HCT116 (cell line): ENCODE results near the gene GSN. TPM values are rescaled to one million over a fixed set of nuclear protein-coding genes. Genes with fewer than 3 reads are reported as not detected.

Experiments
- ATAC-seq: fragments of 200-7000 bp; cut with Tn5 transposase; 2 replicates; pipeline ENCODE4 v1.9.1; 2020; ENCODE audit warnings: mild to moderate bottlenecking, moderate library complexity
- BruUV-seq: library from RNA; stranded (reverse); fragments of 400-500 nt; replicated peaks from 2 replicates; lab custom pipeline; 2021; lab: Mats Ljungman, UMichigan
- CTCF ChIA-PET: fragments of 300-600 bp; sonication (Branson Sonifier 250); formaldehyde crosslinking; loops from one replicate; lab custom pipeline; 2021; ENCODE audit warnings: antibody characterized with exemption; lab: Charles Lee
- POLR2A ChIA-PET: fragments of 300-600, 350-600 bp; sonication (Branson Sonifier 250); formaldehyde crosslinking; loops from one replicate; lab custom pipeline; 2021; ENCODE audit warnings: antibody characterized with exemption; lab: Charles Lee
- RAD21 ChIA-PET, 2 experiments: fragments of 300-600 bp; sonication (Branson Sonifier 250); formaldehyde crosslinking; loops; one replicate each; lab custom pipeline; 2023; ENCODE audit warnings: low total read pairs in 2 of 2; ENCODE audit not compliant: uncharacterized antibody in 2 of 2, unreplicated experiment in 2 of 2, low non-redundant PET in 1 of 2; lab: Charles Lee
- DNase-seq: peaks from one replicate; pipeline ENCODE4 v3.0.0-alpha.2; 2010; ENCODE audit warnings: low read depth, low spot score
- H2AFZ ChIP-seq: fragments of 200-600 bp; shearing (Covaris generic), sonication (generic); 2 replicates; pipeline ENCODE4 v1.6.1; 2017; ENCODE audit warnings: low read depth, mixed run types, mixed read lengths, antibody characterized with exemption, low read length; ENCODE audit not compliant: poor library complexity, severe bottlenecking
- H3K27ac ChIP-seq: 2 replicates; pipeline ENCODE4 v1.5.1; 2012; ENCODE audit warnings: low read depth, low read length
- H3K27me3 ChIP-seq: fragments of 200-600 bp; sonication (generic); 2 replicates; pipeline ENCODE4 v1.6.1; 2016; ENCODE audit warnings: mixed run types, low read length, mixed read lengths; ENCODE audit not compliant: insufficient read depth
- H3K36me3 ChIP-seq, 2 experiments: fragments of 200-500 bp in 1 of 2; fragments of 200-600 bp in 1 of 2; sonication (Bioruptor generic) in 1 of 2; sonication (generic) in 1 of 2; 2 replicates each; pipeline versions ENCODE4 v1.5.1 to v1.6.1; 2014 to 2016; ENCODE audit warnings: low read length in 2 of 2, inconsistent platforms in 1 of 2, mixed read lengths in 1 of 2, mixed run types in 1 of 2; ENCODE audit not compliant: insufficient read depth in 2 of 2, control insufficient read depth in 1 of 2
- H3K4me1 ChIP-seq, 2 experiments: fragments of 200-600 bp in 1 of 2; sonication (generic) in 1 of 2; 2 replicates each; pipeline versions ENCODE4 v1.5.1 to v1.6.1; 2012 to 2017; ENCODE audit warnings: low read length in 2 of 2, inconsistent platforms in 1 of 2, mild to moderate bottlenecking in 1 of 2, mixed read lengths in 1 of 2, mixed run types in 1 of 2, moderate library complexity in 1 of 2; ENCODE audit not compliant: insufficient read depth in 2 of 2, control insufficient read depth in 1 of 2
- H3K4me2 ChIP-seq: fragments of 200-600 bp; sonication (generic); 2 replicates; pipeline ENCODE4 v1.6.1; 2017; ENCODE audit warnings: mixed run types, low read length, mixed read lengths
- H3K4me3 ChIP-seq, 2 experiments: fragments of 200-600 bp in 1 of 2; sonication (generic) in 1 of 2; replicated peaks in 1 of 2; 2 replicates each; pipeline ENCODE4 v1.5.1; 2011 to 2016; ENCODE audit warnings: low read length in 2 of 2, control low read depth in 1 of 2, low read depth in 1 of 2, mild to moderate bottlenecking in 1 of 2, mixed read lengths in 1 of 2, mixed run types in 1 of 2
- H3K79me2 ChIP-seq: fragments of 200-600 bp; sonication (generic); 2 replicates; pipeline ENCODE4 v1.6.1; 2017; ENCODE audit warnings: mild to moderate bottlenecking, mixed run types, low read length, moderate library complexity, mixed read lengths; ENCODE audit not compliant: insufficient read depth
- H3K9ac ChIP-seq: fragments of 200-600 bp; sonication (generic); 2 replicates; pipeline ENCODE4 v1.6.1; 2016; ENCODE audit warnings: low read length, mixed read lengths
- H3K9me2 ChIP-seq: fragments of 200-600 bp; sonication (generic), shearing (Covaris generic); 2 replicates; pipeline ENCODE4 v1.6.1; 2017; ENCODE audit warnings: mixed run types, mild to moderate bottlenecking, moderate library complexity; ENCODE audit not compliant: insufficient read depth
- H3K9me3 ChIP-seq, 2 experiments: fragments of 200-500 bp in 1 of 2; fragments of 200-600 bp in 1 of 2; sonication (Bioruptor generic) in 1 of 2; sonication (generic) in 1 of 2; 2 replicates each; pipeline ENCODE4 v1.6.1; 2014 to 2017; ENCODE audit warnings: low read length in 2 of 2, mixed read lengths in 2 of 2, inconsistent platforms in 1 of 2, low read depth in 1 of 2, mild to moderate bottlenecking in 1 of 2, mixed run types in 1 of 2, moderate library complexity in 1 of 2; ENCODE audit not compliant: control insufficient read depth in 1 of 2, insufficient read depth in 1 of 2
- H4K20me1 ChIP-seq: fragments of 200-600 bp; sonication (generic), shearing (Covaris generic); 2 replicates; pipeline ENCODE4 v1.6.1; 2017; ENCODE audit warnings: mixed run types, mild to moderate bottlenecking, moderate library complexity; ENCODE audit not compliant: insufficient read depth
- ATF3 ChIP-seq: IDR thresholded peaks from 2 replicates; pipeline ENCODE4 v1.6.1; 2012
- CEBPB ChIP-seq: IDR thresholded peaks from 2 replicates; pipeline ENCODE4 v1.6.1; 2012; ENCODE audit warnings: low read depth
- CTCF ChIP-seq, 3 experiments: fragments of 200-600 bp in 1 of 3; sonication (generic) in 1 of 3; IDR thresholded peaks in 2 of 3; conservative IDR thresholded peaks in 1 of 3; 2 replicates each; pipeline ENCODE4 v1.5.1; 2012 to 2017; ENCODE audit warnings: low read depth in 2 of 3, low read length in 2 of 3, antibody characterized with exemption in 1 of 3, borderline replicate concordance in 1 of 3, control low read depth in 1 of 3, mild to moderate bottlenecking in 1 of 3, mixed read lengths in 1 of 3, mixed run types in 1 of 3, moderate library complexity in 1 of 3; ENCODE audit not compliant: insufficient read depth in 1 of 3
- ELF1 ChIP-seq: IDR thresholded peaks from 2 replicates; pipeline ENCODE4 v1.6.1; 2012; ENCODE audit warnings: low read depth, borderline replicate concordance
- EZH2 ChIP-seq: fragments of 200-600 bp; sonication (generic); IDR thresholded peaks from 2 replicates; pipeline ENCODE4 v1.6.1; 2017; ENCODE audit warnings: antibody characterized with exemption, mixed run types
- EZH2phosphoT487 ChIP-seq: fragments of 200-600 bp; IDR thresholded peaks from 2 replicates; pipeline ENCODE4 v1.6.1; 2018; ENCODE audit warnings: antibody characterized with exemption, borderline replicate concordance
- FOSL1 ChIP-seq: IDR thresholded peaks from 2 replicates; pipeline ENCODE4 v1.6.1; 2012; ENCODE audit warnings: low read depth
- JUND ChIP-seq: IDR thresholded peaks from 2 replicates; pipeline ENCODE4 v1.6.1; 2012
- RAD21 ChIP-seq: IDR thresholded peaks from 2 replicates; pipeline ENCODE4 v1.6.1; 2012; ENCODE audit warnings: low read depth, mild to moderate bottlenecking
- REST ChIP-seq: IDR thresholded peaks from 2 replicates; pipeline ENCODE4 v1.6.1; 2012; ENCODE audit warnings: low read depth
- SIN3A ChIP-seq: IDR thresholded peaks from 2 replicates; pipeline ENCODE4 v1.6.1; 2012; ENCODE audit warnings: low read depth
- SRF ChIP-seq: IDR thresholded peaks from 2 replicates; pipeline ENCODE4 v1.6.1; 2012; ENCODE audit warnings: low read depth
- YY1 ChIP-seq: IDR thresholded peaks from 2 replicates; pipeline ENCODE4 v1.6.1; 2011; ENCODE audit warnings: low read length, low read depth, moderate library complexity, mild to moderate bottlenecking; ENCODE audit not compliant: insufficient replicate concordance; ENCODE audit errors: extremely low read depth
- ZBTB33 ChIP-seq: IDR thresholded peaks from 2 replicates; pipeline ENCODE4 v1.6.1; 2011; ENCODE audit warnings: mild to moderate bottlenecking, low read length, moderate library complexity; ENCODE audit not compliant: insufficient replicate concordance; ENCODE audit errors: extremely low read depth
- ZFX ChIP-seq: fragments of 450-650 bp; IDR thresholded peaks from 2 replicates; pipeline ENCODE4 v1.6.1; 2017
- ZNF274 ChIP-seq: fragments of 200-500 bp; sonication (Bioruptor generic); IDR thresholded peaks from 2 replicates; pipeline ENCODE4 v1.6.1; 2014; ENCODE audit warnings: mild to moderate bottlenecking, low read depth, low read length, inconsistent platforms
- intact Hi-C: fragments of 100-400 bp; cut with micrococcal nuclease; formaldehyde crosslinking; loops from 2 replicates; pipeline ENCODE4 v1.10.0; 2022
- total RNA-seq: library from RNA; stranded (reverse); gene quantifications from one replicate; pipeline ENCODE4 v1.2.1, GENCODE V29; 2021; ENCODE audit not compliant: unreplicated experiment

GSN gene
- total RNA-seq, 1 experiment from 2014 or later, result 71.3 TPM

GRCh38 chr9:121313458-121314152 lies 45.6 kb downstream of the GSN start:
- Histone ChIP-seq H3K27ac (no peak overlapping the region), H3K27me3 (no peaks in the 10 kb centered on the region), H3K9ac (no peak overlapping the region), H3K9me2 (no peaks in the 10 kb centered on the region), H3K4me3 (no peak overlapping the region), H3K79me2 (no peaks in the 10 kb centered on the region), H3K4me2 (no peak overlapping the region), H3K4me1 (no peaks in the 10 kb centered on the region; a peak in 1 of 4 replicates), H3K36me3 (peaks cover 6 to 10% of the 10 kb centered on the region in 2 experiments; a peak in 2 of 4 replicates), H2AFZ (no peak overlapping the region), H4K20me1 (no peaks in the 10 kb centered on the region), H3K9me3 (no peaks in the 10 kb centered on the region)
- DNase-seq (no peak), ATAC-seq (no peak)
- intact Hi-C loops, result no loop called here
- BruUV-seq, result no TSS peak
- CTCF ChIA-PET, result interaction anchor here (0.7 kb wide), 1 partner anchor 35 kb away, joined by 3 read pairs; no protein-coding TSS in a partner anchor
- RAD21 ChIA-PET, result no interaction called here
- POLR2A ChIA-PET, result no interaction called here
- no peak for TF ChIP-seq EZH2phosphoT487
- TF ChIP-seq ELF1, result no peak
- no peak for TF ChIP-seq CEBPB
- no peak for TF ChIP-seq ZBTB33
- no peak for TF ChIP-seq REST
- no peak for TF ChIP-seq RAD21
- TF ChIP-seq ATF3, result no peak
- no peak for TF ChIP-seq EZH2
- no peak for TF ChIP-seq ZFX
- TF ChIP-seq FOSL1, result no peak
- TF ChIP-seq SRF, result no peak
- no peak for TF ChIP-seq CTCF (IDR thresholded peaks at IDR 0.05 in 2 of 3, conservative IDR thresholded peaks at IDR 0.05 in 1 of 3; ENCODE audit: borderline replicate concordance in 1 of 3, insufficient read depth in 1 of 3, low read depth in 2 of 3, low read length in 2 of 3)
- TF ChIP-seq ZNF274, result no peak
- TF ChIP-seq SIN3A, result no peak
- TF ChIP-seq JUND, result no peak
- no peak for TF ChIP-seq YY1
